Neural progenitor cell (in vitro differentiated cells): ENCODE measurements around the gene COMMD3.

Experiments used
- EZH2 ChIP-seq: fragments of 200-600 bp; sonication (generic); IDR thresholded peaks from 2 replicates; pipeline ENCODE4 v1.6.1; 2017; ENCODE audit warnings: antibody characterized with exemption, mild to moderate bottlenecking, moderate library complexity
- EZH2phosphoT487 ChIP-seq: fragments of 200-600 bp; sonication (generic); IDR thresholded peaks from 2 replicates; pipeline ENCODE4 v1.6.1; 2017; ENCODE audit warnings: antibody characterized with exemption
- TF ChIP-seq, protein P1 (sequence below): fragments of 200-600 bp; sonication (generic); IDR thresholded peaks from 2 replicates; pipeline ENCODE4 v1.5.1; 2017; ENCODE audit warnings: antibody characterized with exemption, mild to moderate bottlenecking

DNA sequence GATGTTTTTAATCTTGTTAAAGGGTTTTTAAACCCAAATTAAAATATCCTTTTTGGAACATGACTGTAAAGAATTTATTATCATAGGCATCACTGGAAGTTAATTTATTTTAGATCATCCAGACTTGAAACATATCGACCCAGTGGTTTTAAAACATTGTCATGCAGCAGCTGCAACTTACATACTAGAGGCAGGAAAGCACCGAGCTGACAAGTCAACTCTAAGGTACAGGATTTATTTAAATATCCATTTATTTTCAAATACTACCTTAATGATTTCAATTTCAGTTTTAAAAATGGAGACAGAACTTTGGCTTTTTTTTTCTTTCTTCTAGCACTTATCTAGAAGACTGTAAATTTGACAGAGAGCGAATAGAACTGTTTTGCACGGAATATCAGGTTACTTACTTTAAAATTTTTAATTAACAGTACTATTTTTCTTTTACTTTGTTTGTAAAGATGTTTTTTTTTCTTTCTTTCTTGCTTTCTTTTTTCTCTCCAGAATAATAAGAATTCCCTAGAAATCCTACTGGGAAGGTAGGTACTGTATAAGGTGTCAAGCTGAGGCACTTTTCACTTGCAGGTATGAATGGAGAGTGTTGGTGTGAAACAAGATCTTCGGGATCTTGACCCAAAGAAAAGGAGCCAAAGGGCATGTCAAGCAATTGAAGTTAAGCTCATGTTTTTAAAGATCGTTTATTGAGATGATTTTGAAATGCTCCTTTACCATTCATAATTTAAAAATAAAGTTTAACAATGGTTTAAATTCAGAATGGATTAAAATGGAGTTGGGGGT is 1.8 kb downstream of the COMMD3 start:
- TF ChIP-seq EZH2 (no peak), EZH2phosphoT487 (no peak)
- TF ChIP-seq, protein P1, sequence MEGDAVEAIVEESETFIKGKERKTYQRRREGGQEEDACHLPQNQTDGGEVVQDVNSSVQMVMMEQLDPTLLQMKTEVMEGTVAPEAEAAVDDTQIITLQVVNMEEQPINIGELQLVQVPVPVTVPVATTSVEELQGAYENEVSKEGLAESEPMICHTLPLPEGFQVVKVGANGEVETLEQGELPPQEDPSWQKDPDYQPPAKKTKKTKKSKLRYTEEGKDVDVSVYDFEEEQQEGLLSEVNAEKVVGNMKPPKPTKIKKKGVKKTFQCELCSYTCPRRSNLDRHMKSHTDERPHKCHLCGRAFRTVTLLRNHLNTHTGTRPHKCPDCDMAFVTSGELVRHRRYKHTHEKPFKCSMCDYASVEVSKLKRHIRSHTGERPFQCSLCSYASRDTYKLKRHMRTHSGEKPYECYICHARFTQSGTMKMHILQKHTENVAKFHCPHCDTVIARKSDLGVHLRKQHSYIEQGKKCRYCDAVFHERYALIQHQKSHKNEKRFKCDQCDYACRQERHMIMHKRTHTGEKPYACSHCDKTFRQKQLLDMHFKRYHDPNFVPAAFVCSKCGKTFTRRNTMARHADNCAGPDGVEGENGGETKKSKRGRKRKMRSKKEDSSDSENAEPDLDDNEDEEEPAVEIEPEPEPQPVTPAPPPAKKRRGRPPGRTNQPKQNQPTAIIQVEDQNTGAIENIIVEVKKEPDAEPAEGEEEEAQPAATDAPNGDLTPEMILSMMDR, result no peak
